Heart right ventricle (tissue), 16 donors: Measurements from ENCODE around the gene CTXN2. TPM values are rescaled to one million over a fixed set of nuclear protein-coding genes. Genes with fewer than 3 reads are reported as not detected.

Experiments
- ATAC-seq, 8 donors: fragments of 200-7000 bp; cut with Tn5 transposase; one replicate each; pipeline ENCODE4 v1.9.1; 2020; ENCODE audit warnings: mild to moderate bottlenecking in 8 of 8, moderate library complexity in 8 of 8, moderate number of reproducible peaks in 1 of 8
- DNase-seq, 2 donors: peaks; one replicate each; pipeline ENCODE4 v3.0.0-alpha.2; 2020
- H3K27ac ChIP-seq, 10 donors: fragments of 200-600 bp; sonication (generic) in 2 of 10; one replicate each; pipeline versions ENCODE4 v1.5.0 to v1.8.0; 2020 to 2022; ENCODE audit warnings: mild to moderate bottlenecking in 3 of 10
- H3K27me3 ChIP-seq, 7 donors: fragments of 200-600 bp; one replicate each; pipeline ENCODE4 v1.8.0; 2021 to 2022; ENCODE audit warnings: mild to moderate bottlenecking in 2 of 7
- H3K36me3 ChIP-seq, 9 donors: fragments of 200-600 bp; sonication (generic) in 1 of 9; one replicate each; pipeline versions ENCODE4 v1.5.0 to v1.8.0; 2020 to 2022; ENCODE audit warnings: mild to moderate bottlenecking in 2 of 9
- H3K4me1 ChIP-seq, 9 donors: fragments of 200-600 bp; sonication (generic) in 1 of 9; one replicate each; pipeline versions ENCODE4 v1.5.0 to v1.8.0; 2020 to 2022; ENCODE audit warnings: mild to moderate bottlenecking in 4 of 9
- H3K4me3 ChIP-seq, 10 donors: fragments of 200-600 bp; sonication (generic) in 2 of 10; one replicate each; pipeline versions ENCODE4 v1.5.0 to v1.8.0; 2020 to 2022; ENCODE audit warnings: mild to moderate bottlenecking in 7 of 10, moderate library complexity in 2 of 10
- H3K9me3 ChIP-seq, 11 donors: fragments of 200-600 bp in 10 of 11; sonication (generic) in 2 of 11; one replicate each; pipeline versions ENCODE4 v1.5.0 to v1.8.0; 2013 to 2022; ENCODE audit warnings: mild to moderate bottlenecking in 2 of 11, control low read depth in 1 of 11, moderate library complexity in 1 of 11
- WGBS, 2 donors: extraction: QIAGEN DNeasy Blood & Tissue Kit; methylation state at CpG; one replicate each; pipeline ENCODE4 v1.1.7; 2013; ENCODE audit warnings: inconsistent platforms in 1 of 2; 5-methylcytosine and 5-hydroxymethylcytosine counted together
- intact Hi-C, 10 donors: fragments of 100-400 bp; cut with DNase I; formaldehyde crosslinking; loops; one replicate each; pipeline versions ENCODE4 v1.11.1 to v1.14.2; 2022
- polyA plus RNA-seq, 2 donors: library from polyadenylated mRNA; stranded (reverse); fragments of 200-250 nt; gene quantifications; one replicate each; pipeline ENCODE4 v1.2.3, GENCODE V29; 2013
- total RNA-seq, 10 donors: library from RNA; stranded (reverse); fragmentation: NEBNext Ultra II Directional in 3 of 10; extraction: Animal tissue kit (Norgen Biotek cat#: 25700) in 3 of 10; gene quantifications; one replicate each; pipeline versions ENCODE4 v1.2.1 to v1.2.4, GENCODE V29; 2021 to 2023
- TF ChIP-seq, protein P1 (sequence below), 9 donors: fragments of 200-600 bp; sonication (generic) in 2 of 9; IDR thresholded peaks; one replicate each; pipeline versions ENCODE4 v1.5.0 to v1.8.0; 2021 to 2022; ENCODE audit warnings: antibody characterized with exemption in 9 of 9, mild to moderate bottlenecking in 5 of 9, moderate library complexity in 1 of 9
- donor health status: Arrhythmogenic right ventricular cardiomyopathy.
- donor health status: ischemic (EF 13 %, LVEDD 7.1; RV severe dilation, severe dysfunction).
- donor health status: healthy with polysubstance abuse.
- donor health status: DM: no; HTN: yes; CAD: no.
- donor health status: DM: no; HTN: no; CAD: no.
- donor health status: ischemic (EF 25% LVEDD 6.9; RV normal size, moderate dysfunction).
- donor health status: ischemic (EF 25% LVEDD 5.7; RV mildly dilated, moderate dysfunction).
- donor health status: healthy.
- donor health status: DM: yes; HTN: yes; CAD: no.
- donor health status: Ischemic cardiomyopathy.
- donor health status: ischemic (EF 35%, LVEDD 5.7; RV mildly dilated, moderate dysfunction).
- donor health status: nonischemic (EF 11% LVEDD 7.7; RV severe dilation, severe dysfunction).
- donor health status: DM: yes; HTN: yes; CAD: no.
- donor health status: PGD.
- donor health status: ischemic (EF 29% LVEDD 5.4; RV normal size, mild dysfunction).
- donor health status: nonischemic (EF 23%, LVEDD 6.1; RV moderate dilation, normal function).

Gene CTXN2
- total and polyA plus RNA-seq, 12 donors, result not detected

DNA sequence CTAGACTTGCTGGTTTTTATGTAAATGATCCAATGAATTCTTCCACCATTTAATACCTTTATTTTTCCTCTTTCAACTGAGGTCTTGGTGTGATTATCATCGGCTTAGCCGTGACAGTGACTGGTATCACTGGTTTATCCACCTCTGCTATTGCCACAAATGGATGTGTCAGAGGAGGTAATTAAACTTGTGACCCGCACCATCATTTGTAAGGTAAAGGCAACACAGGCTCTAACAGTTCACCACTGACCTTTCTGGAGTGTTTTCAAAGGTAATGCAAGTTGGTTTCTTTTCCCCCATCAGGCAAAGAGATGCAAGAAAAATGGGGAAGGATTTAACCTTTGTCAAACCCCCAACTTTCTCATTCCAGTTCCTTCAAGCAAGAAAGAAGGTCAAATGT is 34.3 kb downstream of the CTXN2 start:
- 86 to 87% methylated on average over 3 of the region's 3 CpGs for WGBS, 2 donors
- H3K4me3 ChIP-seq, result no peak overlapping the region
- no peaks in the 10 kb centered on the region for H3K4me1 ChIP-seq
- H3K27me3 ChIP-seq, result peaks cover 0 to 5% (median 0%) of the 10 kb centered on the region in 7 donors
- no peaks in the 10 kb centered on the region for H3K9me3 ChIP-seq
- DNase-seq, result no peak
- no peak for ATAC-seq
- TF ChIP-seq, protein P1, sequence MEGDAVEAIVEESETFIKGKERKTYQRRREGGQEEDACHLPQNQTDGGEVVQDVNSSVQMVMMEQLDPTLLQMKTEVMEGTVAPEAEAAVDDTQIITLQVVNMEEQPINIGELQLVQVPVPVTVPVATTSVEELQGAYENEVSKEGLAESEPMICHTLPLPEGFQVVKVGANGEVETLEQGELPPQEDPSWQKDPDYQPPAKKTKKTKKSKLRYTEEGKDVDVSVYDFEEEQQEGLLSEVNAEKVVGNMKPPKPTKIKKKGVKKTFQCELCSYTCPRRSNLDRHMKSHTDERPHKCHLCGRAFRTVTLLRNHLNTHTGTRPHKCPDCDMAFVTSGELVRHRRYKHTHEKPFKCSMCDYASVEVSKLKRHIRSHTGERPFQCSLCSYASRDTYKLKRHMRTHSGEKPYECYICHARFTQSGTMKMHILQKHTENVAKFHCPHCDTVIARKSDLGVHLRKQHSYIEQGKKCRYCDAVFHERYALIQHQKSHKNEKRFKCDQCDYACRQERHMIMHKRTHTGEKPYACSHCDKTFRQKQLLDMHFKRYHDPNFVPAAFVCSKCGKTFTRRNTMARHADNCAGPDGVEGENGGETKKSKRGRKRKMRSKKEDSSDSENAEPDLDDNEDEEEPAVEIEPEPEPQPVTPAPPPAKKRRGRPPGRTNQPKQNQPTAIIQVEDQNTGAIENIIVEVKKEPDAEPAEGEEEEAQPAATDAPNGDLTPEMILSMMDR (IDR thresholded peaks at IDR 0.05), result no peak
- intact Hi-C loops, result no loop called here
- H3K36me3 ChIP-seq, result no peaks in the 10 kb centered on the region
- no peak overlapping the region for H3K27ac ChIP-seq

- Histone ChIP-seq H3K4me1 (no peaks in the 10 kb centered on the region), H3K27ac (no peak overlapping the region), H3K27me3 (peaks cover 0 to 6% (median 0%) of the 10 kb centered on the region in 7 donors), H3K4me3 (no peak overlapping the region), H3K36me3 (no peaks in the 10 kb centered on the region), H3K9me3 (no peaks in the 10 kb centered on the region)
- intact Hi-C loops, result no loop called here
- DNase-seq (no peak), ATAC-seq (no peak)
- TF ChIP-seq, protein P1 (IDR thresholded peaks at IDR 0.05), result no peak
- 78 to 85% methylated on average over 5 of the region's 5 CpGs for WGBS, 2 donors
These were observed 39.0 kb downstream of the CTXN2 start for GRCh38 chr15:48230498-48230897.

GRCh38 chr15:48233246-48233645 is 41.8 kb downstream of the CTXN2 start:
- H3K4me1 ChIP-seq, result no peaks in the 10 kb centered on the region
- no peak overlapping the region for H3K27ac ChIP-seq
- H3K27me3 ChIP-seq, result peaks cover 0 to 6% (median 0%) of the 10 kb centered on the region in 7 donors
- ATAC-seq (no peak), DNase-seq (no peak)
- H3K9me3 ChIP-seq, result no peaks in the 10 kb centered on the region
- TF ChIP-seq, protein P1 (IDR thresholded peaks at IDR 0.05), result no peak
- no peak overlapping the region for H3K4me3 ChIP-seq
- H3K36me3 ChIP-seq, result no peaks in the 10 kb centered on the region
- intact Hi-C loops, result no loop called here

DNA sequence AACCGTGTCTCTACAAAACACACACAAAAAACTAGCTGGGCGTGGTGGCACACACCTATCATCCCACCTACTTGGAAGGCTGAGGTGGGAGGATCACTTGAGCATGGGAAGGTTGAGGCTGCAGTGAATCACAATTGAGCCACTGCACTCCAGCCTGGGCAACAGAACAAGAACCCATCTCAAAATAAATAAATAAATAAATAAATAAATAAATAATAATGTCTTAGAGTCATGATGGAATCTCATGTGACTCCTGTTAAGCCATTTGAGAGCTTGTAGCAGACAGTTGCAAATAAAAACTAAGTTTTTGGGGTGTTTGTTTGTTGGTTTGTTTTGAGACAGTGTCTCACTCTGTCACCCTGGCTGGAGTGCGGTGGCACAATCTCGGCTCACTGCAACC is 47.9 kb downstream of the CTXN2 start:
- H3K27me3 ChIP-seq, result peaks cover 0 to 11% (median 0%) of the 10 kb centered on the region in 7 donors
- no peak overlapping the region for H3K27ac ChIP-seq
- H3K4me1 ChIP-seq, result no peaks in the 10 kb centered on the region
- no peak for ATAC-seq
- no peak for DNase-seq
- no peak overlapping the region for H3K4me3 ChIP-seq
- no peaks in the 10 kb centered on the region for H3K36me3 ChIP-seq
- intact Hi-C loops, result no loop called here
- WGBS, 2 donors, result 92 to 93% methylated on average over 4 of the region's 4 CpGs
- TF ChIP-seq, protein P1 (IDR thresholded peaks at IDR 0.05), result no peak
- no peaks in the 10 kb centered on the region for H3K9me3 ChIP-seq
